Measurements from ENCODE around the gene RALGPS1.

Gene RALGPS1

DNA sequence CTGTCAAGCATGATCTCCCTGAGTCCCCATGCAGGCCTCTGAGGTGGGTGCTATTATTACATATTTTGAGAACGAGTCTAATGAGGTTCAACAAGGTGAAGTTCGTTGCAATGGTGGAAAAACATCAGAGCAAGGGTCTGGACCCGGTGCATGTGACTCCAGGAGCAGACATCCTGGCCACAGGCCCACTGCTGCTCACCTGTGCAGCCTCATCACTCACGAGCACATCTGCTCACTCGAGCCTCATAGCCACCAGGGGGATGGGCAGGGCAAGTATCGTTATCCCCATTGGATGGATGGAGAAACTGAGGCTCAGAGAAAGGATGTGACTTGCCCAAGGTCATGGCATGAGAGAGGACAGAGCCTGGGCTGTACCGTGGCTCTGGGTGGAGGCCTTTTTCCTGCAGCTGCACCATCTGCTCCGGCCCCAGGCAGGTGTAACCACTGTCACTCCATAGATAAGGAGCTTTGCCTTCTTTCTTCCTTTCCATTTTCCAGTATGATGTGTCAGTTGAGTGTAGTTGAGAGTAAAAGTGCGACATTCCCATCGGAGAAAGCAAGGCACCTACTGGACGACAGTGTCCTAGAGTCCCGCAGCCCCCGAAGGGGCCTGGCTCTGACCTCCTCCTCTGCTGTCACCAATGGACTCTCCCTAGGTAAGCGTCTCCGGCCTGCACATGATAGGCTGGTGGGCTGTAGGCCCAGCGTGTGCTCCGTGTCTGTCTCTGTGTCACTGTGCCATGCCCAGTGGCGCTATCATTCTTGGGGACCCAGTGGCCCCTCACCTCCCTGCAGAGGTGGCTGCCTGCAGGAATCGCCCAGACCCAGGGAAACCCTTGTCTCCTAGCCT lies 281.6 kb downstream of the RALGPS1 start:
- no peaks in the 10 kb centered on the region for H3K9me3 ChIP-seq (ENCODE audit: control insufficient read depth, insufficient read depth, low read depth, low read length)
- H3K36me3 ChIP-seq (ENCODE audit: control insufficient read depth in 2 of 2, insufficient read depth in 1 of 2, low read length in 2 of 2) = peaks cover 0 to 4% of the 10 kb centered on the region in 2 experiments; a peak in 1 of 3 replicates
- POLR2A ChIA-PET = interaction anchor here (0.6 kb wide), 1 partner anchor 203 kb away, joined by 5 read pairs; no protein-coding TSS in a partner anchor
- no peak for TF ChIP-seq ZNF596 (tag by site-specific recombination; IDR thresholded peaks at IDR 0.05)
- TF ChIP-seq ZXDB (tag by site-specific recombination; IDR thresholded peaks at IDR 0.05) = no peak
- no peak for TF ChIP-seq SP2 (tag by site-specific recombination; IDR thresholded peaks at IDR 0.05)
- no peak for TF ChIP-seq ZNF768 (tag by site-specific recombination; IDR thresholded peaks at IDR 0.05)
- TF ChIP-seq IKZF3 (tag by site-specific recombination; IDR thresholded peaks at IDR 0.05) = no peak
- TF ChIP-seq ZBTB6 (tag by site-specific recombination; IDR thresholded peaks at IDR 0.05) = no peak
- CTCF ChIA-PET = interaction anchor here (0.5 to 9.8 kb wide), 5 partner anchors 210 to 640 kb away, joined by 3 to 188 read pairs (median 9); no protein-coding TSS in a partner anchor
- no peak overlapping the region for H3K4me3 ChIP-seq (ENCODE audit: low read depth, low read length)
- H3K27ac ChIP-seq (ENCODE audit: extremely low read depth, low read depth, low read length) = no peak overlapping the region
- no peaks in the 10 kb centered on the region for H3K4me1 ChIP-seq (ENCODE audit: control insufficient read depth, insufficient read depth, low read length)

DNA sequence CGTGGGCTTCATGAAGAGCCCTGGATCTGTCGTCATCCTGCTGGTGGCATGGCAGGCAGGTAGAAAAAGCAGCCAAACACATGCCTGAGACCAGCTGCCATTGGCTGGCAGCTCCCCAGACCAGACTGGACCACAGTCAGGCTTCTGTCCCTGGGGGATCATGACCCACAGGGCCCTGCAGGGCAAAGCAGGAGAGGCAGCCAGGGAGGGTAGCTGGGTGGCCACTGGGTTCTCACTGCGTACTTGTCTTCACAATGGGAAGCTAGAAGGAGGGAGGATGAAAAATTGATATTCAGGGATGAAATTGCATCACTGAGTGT lies 282.2 kb downstream of the RALGPS1 start:
- no peak overlapping the region for H3K4me3 ChIP-seq (ENCODE audit: low read depth, low read length)
- ChIA-PET CTCF (interaction anchor here (0.5 to 9.8 kb wide), 5 partner anchors 81 to 269 kb away, joined by 3 to 188 read pairs (median 9); no protein-coding TSS in a partner anchor), POLR2A (interaction anchor here (0.6 kb wide), 1 partner anchor 255 kb away, joined by 3 read pairs; the partner anchor contains the start of gene LRSAM1)
- H3K9me3 ChIP-seq (ENCODE audit: control insufficient read depth, insufficient read depth, low read depth, low read length) = no peaks in the 10 kb centered on the region
- H3K27ac ChIP-seq (ENCODE audit: extremely low read depth, low read depth, low read length) = no peak overlapping the region
- no peaks in the 10 kb centered on the region for H3K4me1 ChIP-seq (ENCODE audit: control insufficient read depth, insufficient read depth, low read length)
- TF ChIP-seq, protein P1, sequence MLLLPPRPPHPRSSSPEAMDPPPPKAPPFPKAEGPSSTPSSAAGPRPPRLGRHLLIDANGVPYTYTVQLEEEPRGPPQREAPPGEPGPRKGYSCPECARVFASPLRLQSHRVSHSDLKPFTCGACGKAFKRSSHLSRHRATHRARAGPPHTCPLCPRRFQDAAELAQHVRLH (tag by site-specific recombination; IDR thresholded peaks at IDR 0.05) = no peak
- no peak for TF ChIP-seq ZNF830 (tag by site-specific recombination; IDR thresholded peaks at IDR 0.05; ENCODE audit: low read depth)
- no peak for TF ChIP-seq ZNF311 (tag by site-specific recombination; IDR thresholded peaks at IDR 0.05; ENCODE audit: borderline replicate concordance)
- H3K36me3 ChIP-seq (ENCODE audit: control insufficient read depth in 2 of 2, insufficient read depth in 1 of 2, low read length in 2 of 2) = peaks cover 0 to 4% of the 10 kb centered on the region in 2 experiments; a peak in 1 of 3 replicates

- POLR2A ChIA-PET = interaction anchor here (0.6 kb wide), 1 partner anchor 254 kb away, joined by 3 read pairs; the partner anchor contains the start of gene LRSAM1
- TF ChIP-seq ZBTB8A (tag by site-specific recombination; IDR thresholded peaks at IDR 0.05) = no peak
- TF ChIP-seq ELK4 (IDR thresholded peaks at IDR 0.05; ENCODE audit: borderline replicate concordance, low read depth, low read length) = no peak
- no peak for TF ChIP-seq ZNF133 (tag by site-specific recombination; IDR thresholded peaks at IDR 0.05)
- TF ChIP-seq REPIN1 (tag by site-specific recombination; IDR thresholded peaks at IDR 0.05; ENCODE audit: low read depth) = no peak
- no peak for TF ChIP-seq ZNF398 (tag by site-specific recombination; IDR thresholded peaks at IDR 0.05)
- TF ChIP-seq ZBTB21 (tag by site-specific recombination; IDR thresholded peaks at IDR 0.05) = no peak
- no peak for TF ChIP-seq ZNF843 (tag by site-specific recombination; IDR thresholded peaks at IDR 0.05)
- TF ChIP-seq, protein P2, sequence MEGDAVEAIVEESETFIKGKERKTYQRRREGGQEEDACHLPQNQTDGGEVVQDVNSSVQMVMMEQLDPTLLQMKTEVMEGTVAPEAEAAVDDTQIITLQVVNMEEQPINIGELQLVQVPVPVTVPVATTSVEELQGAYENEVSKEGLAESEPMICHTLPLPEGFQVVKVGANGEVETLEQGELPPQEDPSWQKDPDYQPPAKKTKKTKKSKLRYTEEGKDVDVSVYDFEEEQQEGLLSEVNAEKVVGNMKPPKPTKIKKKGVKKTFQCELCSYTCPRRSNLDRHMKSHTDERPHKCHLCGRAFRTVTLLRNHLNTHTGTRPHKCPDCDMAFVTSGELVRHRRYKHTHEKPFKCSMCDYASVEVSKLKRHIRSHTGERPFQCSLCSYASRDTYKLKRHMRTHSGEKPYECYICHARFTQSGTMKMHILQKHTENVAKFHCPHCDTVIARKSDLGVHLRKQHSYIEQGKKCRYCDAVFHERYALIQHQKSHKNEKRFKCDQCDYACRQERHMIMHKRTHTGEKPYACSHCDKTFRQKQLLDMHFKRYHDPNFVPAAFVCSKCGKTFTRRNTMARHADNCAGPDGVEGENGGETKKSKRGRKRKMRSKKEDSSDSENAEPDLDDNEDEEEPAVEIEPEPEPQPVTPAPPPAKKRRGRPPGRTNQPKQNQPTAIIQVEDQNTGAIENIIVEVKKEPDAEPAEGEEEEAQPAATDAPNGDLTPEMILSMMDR (tag by site-specific recombination; IDR thresholded peaks at IDR 0.05) = no peak
- no peak for TF ChIP-seq ZBTB17 (tag by site-specific recombination; IDR thresholded peaks at IDR 0.05)
- no peak for TF ChIP-seq ZNF175 (tag by site-specific recombination; IDR thresholded peaks at IDR 0.05)
Observed at GRCh38 chr9:127197186-127197860, 282.7 kb downstream of the RALGPS1 start.

More at GRCh38 chr9:127197186-127197860, 282.7 kb downstream of the RALGPS1 start:
- no peak overlapping the region for H3K27ac ChIP-seq (ENCODE audit: extremely low read depth, low read depth, low read length)
- peaks cover 0 to 4% of the 10 kb centered on the region in 2 experiments; a peak in 1 of 3 replicates for H3K36me3 ChIP-seq (ENCODE audit: control insufficient read depth in 2 of 2, insufficient read depth in 1 of 2, low read length in 2 of 2)
- H3K9me3 ChIP-seq (ENCODE audit: control insufficient read depth, insufficient read depth, low read depth, low read length) = no peaks in the 10 kb centered on the region
- H3K4me3 ChIP-seq (ENCODE audit: low read depth, low read length) = no peak overlapping the region
- CTCF ChIA-PET = interaction anchor here (0.5 to 9.8 kb wide), 7 partner anchors 27 to 269 kb away, joined by 3 to 188 read pairs (median 5); no protein-coding TSS in a partner anchor
- H3K4me1 ChIP-seq (ENCODE audit: control insufficient read depth, insufficient read depth, low read length) = no peaks in the 10 kb centered on the region
